HG03103 (cell line): ENCODE results near the gene STK10.
A peak's percentile ranks its signal among the peaks of the same experiment; 100 is the strongest.

Experiments
- ATAC-seq: cut with Tn5 transposase; IDR thresholded peaks from one replicate; pipeline ENCODE4 v1.9.1; 2021; ENCODE audit warnings: low read depth; ENCODE audit not compliant: unreplicated experiment

Gene STK10

DNA sequence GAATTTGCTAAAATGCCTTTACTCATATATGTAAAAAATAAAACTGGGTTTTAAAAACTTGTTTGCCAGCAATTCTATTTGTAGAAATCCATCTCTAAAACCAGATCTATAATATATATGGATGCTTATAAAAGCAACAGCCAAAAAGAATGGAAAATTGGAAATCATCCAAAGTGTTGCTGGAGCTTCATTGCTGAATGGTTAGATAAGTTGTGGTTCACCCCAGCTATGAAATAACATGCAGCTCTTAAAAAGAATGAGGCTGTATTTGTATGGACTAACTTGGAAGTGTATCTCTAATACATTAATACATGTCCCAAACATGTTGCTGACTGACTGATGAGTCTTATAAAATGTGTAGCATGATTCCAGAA lies 76.2 kb downstream of the STK10 start:
- ATAC-seq = no peak

DNA sequence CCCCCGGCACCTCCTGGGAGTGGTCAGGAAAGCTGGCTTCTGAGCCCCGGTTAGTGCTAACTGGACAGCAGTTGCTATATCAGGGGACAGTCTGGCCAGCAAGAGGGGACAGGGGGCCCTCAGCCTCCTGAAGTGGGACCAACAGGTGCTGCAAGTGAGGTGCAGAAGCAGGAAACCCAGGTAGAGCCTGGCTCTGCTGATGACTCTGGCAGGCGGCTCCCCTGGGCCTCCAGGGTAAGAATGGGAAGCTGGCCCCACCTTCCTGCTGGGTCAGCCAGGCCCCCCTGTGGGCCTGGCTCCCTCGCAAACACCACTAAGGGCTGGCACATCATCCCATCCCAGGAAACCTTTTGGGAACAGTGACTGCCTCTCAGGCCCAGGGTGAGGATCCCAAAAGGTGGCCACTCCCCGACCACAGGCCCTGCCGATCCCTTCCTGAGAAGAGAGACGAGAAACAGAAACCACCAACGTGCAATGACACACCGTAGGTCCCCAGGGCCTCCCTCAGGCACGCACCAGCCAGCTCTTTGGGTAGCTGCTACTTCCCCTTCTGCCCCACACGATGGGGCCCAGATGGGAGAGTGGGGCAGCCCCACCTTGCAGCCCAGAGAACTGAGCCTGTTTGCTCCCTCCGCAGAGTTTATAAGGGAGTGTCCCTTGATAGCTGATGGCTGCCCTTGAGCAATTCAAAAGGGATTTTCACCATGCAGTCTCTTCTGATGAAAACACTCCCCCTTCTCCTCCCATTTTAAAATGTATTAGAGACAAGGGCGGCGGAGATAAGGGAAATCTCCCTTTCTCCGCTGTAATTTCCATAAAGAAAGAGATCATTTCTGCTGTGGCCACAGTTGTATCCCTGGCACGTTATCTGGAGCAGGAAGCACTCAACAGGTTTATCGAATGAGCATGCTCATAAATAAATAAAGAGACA lies 76.8 kb downstream of the STK10 start:
- peak; percentile 70 for ATAC-seq

DNA sequence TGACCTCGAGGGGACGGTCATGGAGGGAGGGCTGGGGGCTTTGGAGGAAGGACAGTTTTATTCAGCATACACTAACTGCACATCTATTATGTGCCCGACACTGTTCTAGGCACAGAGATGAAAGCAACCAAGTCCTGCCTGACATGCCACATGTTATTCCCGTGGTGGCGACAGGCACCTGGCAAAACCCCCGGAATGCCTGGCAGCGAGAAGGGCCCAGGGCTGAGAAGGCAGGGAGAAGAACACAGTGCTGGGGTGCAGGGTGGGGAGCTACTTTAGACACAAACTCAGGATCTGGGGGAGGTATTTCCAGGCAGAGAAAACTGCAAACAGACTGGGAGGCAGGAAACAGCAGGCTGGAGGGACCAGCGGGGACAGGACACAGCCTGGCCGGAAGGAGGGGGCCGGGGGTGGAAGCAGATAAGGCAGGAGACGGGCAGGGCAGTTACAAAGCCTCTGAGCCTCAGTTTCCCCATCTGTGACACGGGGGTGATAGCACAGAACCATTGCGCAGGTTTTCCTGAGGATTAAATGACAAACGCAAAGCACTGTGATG lies 77.7 kb downstream of the STK10 start:
- no peak for ATAC-seq

DNA sequence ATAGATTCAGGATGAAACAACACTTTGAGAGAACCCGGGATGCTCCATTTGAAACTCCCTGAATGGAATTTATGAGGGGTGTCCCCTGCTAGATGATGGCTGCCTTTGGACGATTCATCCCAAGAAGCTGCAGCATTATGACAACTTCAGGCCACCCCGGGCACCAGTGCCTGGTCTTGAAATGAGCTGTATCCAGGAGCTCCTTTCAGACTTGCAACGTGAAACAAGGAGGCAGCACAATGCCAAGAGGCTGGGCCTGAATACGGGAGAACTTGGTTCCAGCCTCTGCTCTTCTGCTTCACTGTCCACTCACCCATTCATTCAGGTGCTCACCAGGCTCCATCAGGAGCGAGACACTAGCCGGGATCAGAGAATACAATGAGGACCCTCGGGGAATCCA lies 78.3 kb downstream of the STK10 start:
- no peak for ATAC-seq

DNA sequence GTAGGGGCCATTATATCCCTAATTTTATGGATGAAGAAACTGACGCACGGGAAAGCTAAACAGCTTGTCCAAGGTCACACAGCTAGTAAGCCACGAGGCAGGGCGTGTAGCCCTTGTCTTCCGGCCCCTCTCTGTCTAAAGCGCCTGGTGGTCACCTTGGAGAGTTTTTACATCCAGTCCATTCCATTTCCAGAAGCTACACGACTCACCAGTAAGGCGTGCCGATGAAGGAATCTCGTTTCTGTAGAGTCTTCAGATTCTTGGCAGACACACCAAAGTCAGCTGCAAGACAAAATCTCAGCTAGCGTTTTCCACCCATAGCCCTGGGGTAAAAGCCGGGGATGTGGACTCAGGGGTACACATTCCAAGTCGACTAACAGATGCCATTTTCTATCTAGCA lies 80.5 kb downstream of the STK10 start:
- no peak for ATAC-seq

DNA sequence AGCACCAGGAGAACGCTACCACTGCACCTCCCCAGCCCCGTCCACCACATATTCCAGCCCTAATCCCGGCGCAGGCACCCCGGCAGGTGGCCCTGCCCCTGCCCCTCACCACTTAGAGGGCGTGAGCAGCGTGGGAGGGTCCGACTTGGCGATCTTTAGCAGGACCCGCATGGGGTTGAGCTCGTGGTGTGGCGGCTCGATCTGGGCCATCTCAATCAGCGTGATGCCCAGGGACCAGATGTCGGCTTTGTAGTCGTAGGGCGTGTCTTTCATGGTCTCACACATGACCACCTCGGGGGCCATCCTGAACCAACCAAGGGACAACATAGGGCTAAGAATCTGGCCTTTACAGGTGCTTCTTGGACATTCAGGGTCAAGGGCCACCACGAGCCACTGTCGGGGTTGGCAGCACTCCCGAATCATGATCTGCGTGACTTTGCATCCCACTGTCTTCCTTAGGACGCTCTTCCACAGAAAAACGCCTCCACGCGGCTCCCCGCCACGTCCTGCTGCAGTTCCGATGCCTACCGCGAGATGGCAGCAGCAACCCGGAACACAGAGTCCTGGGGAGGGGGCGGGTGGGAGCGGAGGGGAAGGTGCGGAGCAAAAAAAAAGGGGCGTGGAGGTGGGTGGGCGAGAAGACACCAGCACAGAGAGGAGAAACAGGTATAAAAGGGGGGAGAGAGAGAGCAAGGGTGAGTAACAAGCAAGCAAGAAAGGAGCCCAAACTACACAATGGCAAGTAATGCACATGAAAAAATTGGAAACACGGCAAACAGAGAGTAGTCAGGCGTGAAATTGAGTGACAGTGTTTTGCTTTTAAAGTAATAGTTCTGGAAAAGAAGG lies 81.3 kb downstream of the STK10 start:
- ATAC-seq = no peak

DNA sequence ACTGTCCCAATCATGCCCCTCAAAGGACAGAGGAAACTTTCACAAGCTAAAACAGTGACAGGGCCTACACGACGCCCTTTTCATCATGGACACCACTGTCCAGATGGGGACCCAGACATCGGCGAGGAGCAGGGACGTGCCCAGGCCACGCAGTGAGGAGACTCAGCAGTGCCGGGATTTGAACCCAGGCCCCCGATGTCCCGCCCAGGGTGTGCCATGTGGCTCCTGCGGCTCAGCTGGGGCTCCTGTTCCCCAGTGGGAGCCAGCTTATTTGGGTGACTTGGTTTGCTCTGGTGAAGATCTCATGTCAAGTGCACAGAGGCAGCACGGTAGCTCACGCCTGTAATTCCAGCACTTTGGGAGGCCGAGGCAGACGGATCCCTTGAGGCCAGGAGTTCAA lies 82.2 kb downstream of the STK10 start:
- ATAC-seq = no peak

GRCh38 chr5:172104801-172105701 lies 83.0 kb downstream of the STK10 start:
- ATAC-seq = no peak

DNA sequence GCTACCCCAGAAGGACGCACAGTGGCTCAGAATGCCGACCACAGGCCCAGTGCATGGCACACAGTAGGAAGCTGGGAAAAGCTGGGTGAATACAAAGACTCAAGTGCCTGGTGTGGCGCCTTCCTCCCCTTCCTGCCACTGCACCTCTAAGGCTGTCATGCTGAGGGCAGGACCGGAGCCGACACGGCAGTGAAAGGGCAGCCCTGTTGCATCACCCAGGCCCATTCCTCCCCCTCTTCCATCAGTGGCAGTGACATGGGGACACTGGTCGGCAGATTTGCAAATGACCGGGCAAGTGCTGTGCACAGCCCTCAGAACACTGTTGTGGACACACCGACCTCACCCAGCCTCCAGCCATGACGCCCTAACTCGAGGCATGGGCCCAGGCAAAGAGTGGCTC lies 84.0 kb downstream of the STK10 start:
- no peak for ATAC-seq

DNA sequence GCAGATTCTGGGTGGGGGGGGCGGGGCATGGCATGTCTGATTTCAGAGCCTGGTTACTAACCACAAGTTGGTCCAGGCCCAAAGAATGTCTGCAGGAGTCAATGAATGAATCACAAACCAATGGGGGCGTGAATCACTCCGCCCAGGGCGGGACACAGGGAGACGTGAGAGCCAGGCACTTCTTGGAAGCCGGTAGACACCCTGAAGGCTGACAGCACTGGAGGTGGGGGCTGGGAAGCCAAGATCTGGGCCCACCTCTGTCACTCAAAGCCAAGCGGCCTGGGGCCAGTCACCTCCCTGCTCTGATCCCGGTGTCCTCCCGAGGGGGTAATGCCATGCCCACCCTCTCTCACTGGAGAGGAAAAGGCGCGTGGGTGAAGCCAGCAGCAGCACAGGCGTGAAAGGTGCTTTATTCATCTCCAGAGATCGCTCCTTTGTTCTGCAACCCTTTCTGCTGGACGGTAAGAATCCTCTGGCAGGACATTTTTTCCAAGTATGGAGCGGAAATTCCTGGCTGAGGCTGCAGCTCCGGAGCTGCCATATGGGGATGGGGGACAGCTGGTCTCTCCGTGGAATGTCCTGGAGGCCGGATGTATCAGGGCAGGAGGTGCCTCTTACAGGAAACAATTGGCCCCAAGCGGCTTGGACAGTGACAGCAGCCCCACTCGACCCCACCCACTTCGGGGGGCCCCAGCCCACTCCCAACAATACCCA lies 85.0 kb downstream of the STK10 start:
- no peak for ATAC-seq

DNA sequence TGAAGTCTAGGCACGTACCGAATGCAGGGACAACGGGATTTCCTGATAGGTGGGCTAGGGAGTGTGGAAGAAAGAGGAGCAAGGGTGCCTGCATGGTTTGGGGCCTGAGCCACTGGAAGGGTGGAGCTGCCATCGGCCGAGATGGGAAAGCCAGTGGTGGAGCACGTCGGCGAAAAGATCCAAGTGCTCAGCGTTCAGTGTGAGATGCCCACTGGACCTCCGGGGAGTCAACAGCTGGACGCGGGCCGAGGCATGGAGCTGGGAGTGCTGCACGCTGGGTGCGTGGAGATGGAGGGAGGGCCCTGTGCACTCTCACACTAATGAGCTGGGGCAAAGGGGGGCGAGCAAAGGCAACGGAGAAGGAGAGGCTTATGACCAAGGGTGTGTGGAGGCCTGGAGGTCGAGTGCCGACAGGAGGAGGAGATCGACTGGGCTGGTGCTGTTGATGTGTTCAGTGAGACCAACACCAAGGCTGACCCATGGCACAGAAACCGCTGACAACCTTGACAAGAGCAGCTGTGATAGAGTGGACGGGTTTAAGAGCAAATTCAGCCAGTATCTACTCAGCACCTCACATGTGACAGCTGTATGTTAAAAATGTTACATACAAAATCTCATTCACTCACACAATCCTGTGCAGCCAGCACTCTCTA lies 85.7 kb downstream of the STK10 start:
- no peak for ATAC-seq

DNA sequence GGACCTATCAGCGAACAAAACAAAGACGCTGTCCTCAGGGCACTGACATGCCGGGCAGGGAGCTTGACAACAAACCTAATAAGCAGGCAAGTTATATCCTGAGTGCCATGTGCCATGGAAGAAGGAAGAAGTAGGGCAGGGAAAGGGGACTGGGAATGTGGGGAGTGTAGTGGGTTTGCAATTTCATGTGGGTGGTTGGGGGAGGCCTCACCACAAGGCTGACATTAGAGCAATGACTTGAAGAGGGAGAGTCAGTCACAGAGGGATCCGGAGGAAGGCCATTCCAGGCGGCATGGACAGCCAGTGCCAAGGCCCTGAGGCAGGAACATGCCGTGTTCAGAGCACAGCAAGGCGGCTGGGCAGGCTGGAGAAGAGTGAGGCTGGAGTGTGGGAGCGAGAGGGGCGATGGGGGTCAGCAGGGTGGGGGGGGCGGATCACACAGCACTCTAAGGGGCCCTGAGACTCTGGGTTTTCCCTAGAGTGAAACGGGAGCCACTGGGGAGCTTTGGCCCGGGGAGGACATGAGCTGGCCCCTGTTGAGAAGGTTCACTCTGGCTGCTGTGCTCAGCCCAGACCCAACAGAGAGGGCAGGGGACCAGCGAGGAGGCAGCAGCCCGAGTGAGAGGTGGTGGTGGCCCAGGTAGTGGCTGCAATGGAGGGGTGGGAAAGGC lies 86.3 kb downstream of the STK10 start:
- no peak for ATAC-seq

- no peak for ATAC-seq
Measured at GRCh38 chr5:172098883-172099282, 89.1 kb downstream of the STK10 start.

DNA sequence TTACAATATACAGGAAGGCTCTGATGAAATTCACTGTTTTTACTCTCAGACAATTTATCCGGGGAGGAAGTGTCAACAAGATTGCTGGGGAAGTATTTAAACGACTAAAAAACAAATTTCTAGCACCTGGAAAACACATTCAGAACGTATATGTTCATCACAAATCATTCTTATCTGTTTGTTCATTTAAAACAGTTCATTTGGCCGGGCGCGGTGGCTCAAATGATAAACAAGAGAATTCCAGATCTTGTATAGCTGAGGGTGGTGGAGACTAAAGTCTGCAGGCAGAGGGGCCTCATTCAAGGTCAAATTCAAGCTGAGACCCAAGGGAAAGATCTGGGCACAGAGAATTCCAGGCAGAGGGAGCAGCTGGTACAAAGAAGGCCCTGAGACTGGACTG lies 90.0 kb downstream of the STK10 start:
- no peak for ATAC-seq

GRCh38 chr5:172097356-172097755 lies 90.7 kb downstream of the STK10 start:
- no peak for ATAC-seq

GRCh38 chr5:172096207-172096940 lies 91.7 kb downstream of the STK10 start:
- no peak for ATAC-seq

GRCh38 chr5:172095368-172096206 lies 92.4 kb downstream of the STK10 start:
- ATAC-seq = no peak
